GM19438 (cell line): ENCODE results near the gene B4GALNT4.
"Not testable (repeated sequence)": the region's sequence is repeated elsewhere in the genome, so short reads cannot be mapped to it uniquely, and the experiment has no call there.

ENCODE experiments used
- ATAC-seq: cut with Tn5 transposase; IDR thresholded peaks from one replicate; pipeline ENCODE4 v1.9.1; 2021; ENCODE audit warnings: low read depth; ENCODE audit not compliant: unreplicated experiment

B4GALNT4 gene

GRCh38 chr11:373716-374551 lies 4.6 kb downstream of the B4GALNT4 start:
- no peak for ATAC-seq

- no peak for ATAC-seq
Measured at GRCh38 chr11:375065-376025, 6.0 kb downstream of the B4GALNT4 start.

GRCh38 chr11:376531-377173 lies 7.4 kb downstream of the B4GALNT4 start:
- no peak for ATAC-seq

GRCh38 chr11:377174-377865 lies 8.0 kb downstream of the B4GALNT4 start:
- ATAC-seq: no peak

GRCh38 chr11:377883-378500 lies 8.7 kb downstream of the B4GALNT4 start:
- ATAC-seq: no peak

GRCh38 chr11:379205-380094 lies 10.2 kb downstream of the B4GALNT4 start:
- ATAC-seq: no peak

- no peak for ATAC-seq
Measured at GRCh38 chr11:380095-380480, 10.8 kb downstream of the B4GALNT4 start.

- no peak for ATAC-seq
Measured at GRCh38 chr11:380491-380890, 11.2 kb downstream of the B4GALNT4 start.

GRCh38 chr11:380996-381395 lies 11.7 kb downstream of the B4GALNT4 start:
- no peak for ATAC-seq

- ATAC-seq: no peak
Measured at GRCh38 chr11:381501-382072, 12.3 kb downstream of the B4GALNT4 start.

GRCh38 chr11:382081-382629 lies 12.9 kb downstream of the B4GALNT4 start:
- no peak for ATAC-seq

- ATAC-seq: no peak
Measured at GRCh38 chr11:383431-383830, 14.1 kb downstream of the B4GALNT4 start.

GRCh38 chr11:384511-384910 lies 15.2 kb downstream of the B4GALNT4 start:
- no peak for ATAC-seq

- ATAC-seq: no peak
Measured at GRCh38 chr11:385594-386351, 16.5 kb downstream of the B4GALNT4 start.

- ATAC-seq: no peak
Measured at GRCh38 chr11:386483-386882, 17.2 kb downstream of the B4GALNT4 start.

- ATAC-seq: no peak
Measured at GRCh38 chr11:387193-387793, 18.0 kb downstream of the B4GALNT4 start.

GRCh38 chr11:389369-389768 lies 20.1 kb downstream of the B4GALNT4 start:
- not testable (repeated sequence) for ATAC-seq
